SH-SY5Y (cell line): ENCODE measurements around the gene EIF3J.

ENCODE experiments used
- GATA2 ChIP-seq: IDR thresholded peaks from 2 replicates; pipeline ENCODE4 v1.6.1; 2011; ENCODE audit warnings: mild to moderate bottlenecking, low read depth, low read length
- GATA3 ChIP-seq: IDR thresholded peaks from 2 replicates; pipeline ENCODE4 v1.6.1; 2011; ENCODE audit warnings: low read depth, mild to moderate bottlenecking, low read length, moderate library complexity

- TF ChIP-seq GATA3: no peak
- TF ChIP-seq GATA2: no peak
These were observed 48.7 kb downstream of the EIF3J start for GRCh38 chr15:44585633-44586032.
